Breast epithelium (tissue), 4 donors: Measurements from ENCODE around the gene MOV10. TPM values are rescaled to one million over a fixed set of nuclear protein-coding genes. Genes with fewer than 3 reads are reported as not detected.

Source experiments
- DNase-seq, 2 donors: peaks; one replicate each; pipeline ENCODE4 v3.0.0-alpha.2; 2019; ENCODE audit warnings: low spot score in 2 of 2
- H3K27ac ChIP-seq, 2 donors: fragments of 200-600 bp; sonication (generic) in 1 of 2; one replicate each; pipeline ENCODE4 v1.5.1; 2016 to 2019; ENCODE audit warnings: mild to moderate bottlenecking in 1 of 2
- H3K27me3 ChIP-seq, 2 donors: fragments of 200-600 bp; sonication (generic) in 1 of 2; one replicate each; pipeline versions ENCODE4 v1.5.1 to v1.6.0; 2017 to 2019; ENCODE audit warnings: control low read depth in 1 of 2, mild to moderate bottlenecking in 1 of 2
- H3K36me3 ChIP-seq: fragments of 200-600 bp; one replicate; pipeline ENCODE4 v1.5.1; 2019
- H3K4me1 ChIP-seq, 2 donors: fragments of 200-600 bp; sonication (generic); one replicate each; pipeline ENCODE4 v1.5.1; 2016 to 2019; ENCODE audit warnings: control low read depth in 1 of 2
- H3K4me3 ChIP-seq, 3 donors: fragments of 200-600 bp; sonication (generic); 1 replicate in 2 of 3; 2 replicates in 1 of 3; pipeline ENCODE4 v1.5.1; 2016 to 2019; ENCODE audit warnings: mild to moderate bottlenecking in 3 of 3, moderate library complexity in 2 of 3
- H3K9me3 ChIP-seq, 2 donors: fragments of 200-600 bp; sonication (generic) in 1 of 2; one replicate each; pipeline ENCODE4 v1.5.1; 2016 to 2019; ENCODE audit warnings: control low read depth in 1 of 2
- CTCF ChIP-seq, 3 donors: fragments of 450-650 bp; IDR thresholded peaks; one replicate each; pipeline ENCODE4 v1.5.1; 2016 to 2017; ENCODE audit warnings: antibody characterized with exemption in 3 of 3, mild to moderate bottlenecking in 3 of 3, moderate library complexity in 3 of 3
- POLR2A ChIP-seq: fragments of 450-650 bp; IDR thresholded peaks from one replicate; pipeline ENCODE4 v1.6.1; 2016; ENCODE audit warnings: antibody characterized with exemption, mild to moderate bottlenecking, moderate library complexity
- POLR2AphosphoS5 ChIP-seq, 3 donors: sonication (generic); formaldehyde crosslinking; IDR thresholded peaks; one replicate each; pipeline ENCODE4 v1.6.1; 2017; ENCODE audit warnings: antibody characterized with exemption in 3 of 3
- intact Hi-C: fragments of 100-400 bp; cut with DNase I; formaldehyde crosslinking; loops from one replicate; pipeline ENCODE4 v1.15.1; 2023; ENCODE audit warnings: low total_unique reads
- total RNA-seq, 3 donors: library from RNA; depleted of rRNA; stranded (reverse); fragments of >200 nt; gene quantifications; one replicate each; pipeline ENCODE4 v1.1.0, GENCODE V29; 2016

Gene MOV10
- total RNA-seq, 3 donors from 2014 or later, result 14.7 to 52.2 (median 42.6) TPM

DNA sequence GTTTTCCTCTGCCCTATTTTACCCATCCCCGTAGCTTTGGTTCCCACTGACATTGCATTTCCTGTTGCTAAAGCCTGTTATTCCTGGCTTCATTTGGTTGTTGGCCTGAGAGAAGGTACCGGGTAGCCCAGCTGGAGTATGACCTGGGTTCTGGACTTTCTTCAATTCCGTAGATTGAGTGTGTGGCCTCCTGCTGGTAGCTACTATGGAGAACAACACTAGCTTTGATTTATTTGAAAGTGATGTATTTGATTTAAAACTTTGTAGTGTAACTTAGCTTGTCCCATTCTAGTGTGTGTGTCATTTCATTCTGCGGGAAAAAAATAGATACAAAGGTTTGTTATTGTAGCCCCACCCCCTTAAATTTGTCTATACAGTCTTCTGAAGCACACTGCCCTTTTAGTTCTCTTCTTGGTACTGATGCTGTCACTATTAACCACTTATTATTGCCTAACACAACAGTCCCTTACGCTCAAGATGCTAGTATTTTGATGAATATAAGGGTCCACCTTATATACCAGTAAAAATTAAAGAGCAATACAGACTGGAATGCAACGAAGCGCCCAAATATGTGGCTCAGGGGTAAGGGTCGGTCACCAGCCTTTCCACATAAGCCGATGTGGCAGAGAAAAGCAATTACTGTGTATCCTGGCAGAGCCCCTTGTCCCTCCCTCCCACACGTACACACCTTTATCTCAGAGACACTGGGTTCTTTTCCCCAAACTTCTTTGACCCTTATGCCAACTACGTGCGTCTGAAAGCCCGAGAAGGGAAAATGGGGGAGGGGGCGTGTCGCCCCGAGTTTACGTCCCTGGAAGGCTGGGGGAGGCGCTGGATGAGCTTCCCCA lies 643 bp upstream of the MOV10 start:
- no peaks in the 10 kb centered on the region for H3K27me3 ChIP-seq
- H3K36me3 ChIP-seq, result peaks cover 3% of the 10 kb centered on the region
- intact Hi-C loops, result no loop called here
- peak in 1 of 2 donors; percentile 28 for DNase-seq
- peak overlapping the region; percentile 85 to 92 (median 90) for H3K4me3 ChIP-seq
- peaks cover 5 to 12% of the 10 kb centered on the region in 2 donors for H3K4me1 ChIP-seq
- TF ChIP-seq POLR2AphosphoS5 (IDR thresholded peaks at IDR 0.05) (peak in 1 of 3 donors; percentile 21), CTCF (IDR thresholded peaks at IDR 0.05) (peak; percentile 38 to 54 (median 47)), POLR2A (peak; percentile 19)
- peak overlapping the region; percentile 88 to 97 for H3K27ac ChIP-seq
- no peaks in the 10 kb centered on the region for H3K9me3 ChIP-seq

DNA sequence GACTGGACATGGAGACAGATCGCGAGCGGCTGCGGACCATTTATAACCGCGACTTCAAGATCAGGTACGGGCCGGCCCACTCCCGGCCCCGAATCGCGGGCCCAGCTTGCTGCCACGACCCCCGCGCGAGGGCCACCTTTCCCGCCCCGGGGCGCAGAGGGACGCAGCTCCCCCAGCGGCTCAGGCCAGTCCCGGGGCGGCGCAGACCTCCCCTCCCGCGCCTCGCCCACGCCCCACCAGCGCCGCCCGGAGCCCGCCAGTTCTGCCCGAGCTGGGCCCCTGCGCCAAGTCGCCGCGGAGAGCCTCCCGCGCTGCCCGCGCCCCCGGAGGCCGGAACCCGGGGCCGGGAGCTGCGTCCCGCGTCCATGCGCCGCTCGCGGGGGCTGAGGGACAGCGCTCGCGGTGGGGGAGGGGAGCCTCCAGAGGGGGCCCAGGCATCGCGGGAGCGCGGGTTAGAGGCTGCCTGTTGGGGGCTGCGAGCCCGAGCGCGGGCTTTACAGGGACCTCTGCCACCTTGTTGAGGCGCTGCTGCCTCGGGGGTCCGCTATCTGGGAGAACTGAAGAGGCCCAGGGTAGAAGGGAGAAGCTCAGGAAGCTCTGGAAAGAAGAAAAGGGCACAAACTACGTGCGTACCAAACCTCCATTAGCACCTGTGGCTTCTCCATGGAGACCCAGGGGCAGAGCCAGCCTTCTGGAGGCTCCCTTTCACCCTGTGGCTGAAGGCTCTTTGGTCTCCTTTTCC lies 698 bp downstream of the MOV10 start:
- TF ChIP-seq POLR2A, result no peak
- TF ChIP-seq CTCF (IDR thresholded peaks at IDR 0.05), result no peak
- no peak for TF ChIP-seq POLR2AphosphoS5 (IDR thresholded peaks at IDR 0.05)
- no peaks in the 10 kb centered on the region for H3K9me3 ChIP-seq
- H3K4me1 ChIP-seq, result peaks cover 5 to 12% of the 10 kb centered on the region in 2 donors
- no peak for DNase-seq
- H3K27me3 ChIP-seq, result no peaks in the 10 kb centered on the region
- H3K27ac ChIP-seq, result peak overlapping the region; percentile 88 to 97
- H3K4me3 ChIP-seq, result peak overlapping the region; percentile 85 to 92 (median 90)
- intact Hi-C loops, result no loop called here
- H3K36me3 ChIP-seq, result no peaks in the 10 kb centered on the region

GRCh38 chr1:112675728-112676381 lies 1.4 kb downstream of the MOV10 start:
- Histone ChIP-seq H3K4me3 (peak overlapping the region; percentile 85 to 92 (median 90)), H3K27me3 (no peaks in the 10 kb centered on the region), H3K36me3 (no peaks in the 10 kb centered on the region), H3K4me1 (peaks cover 5 to 12% of the 10 kb centered on the region in 2 donors), H3K9me3 (no peaks in the 10 kb centered on the region), H3K27ac (peak overlapping the region; percentile 88 to 97)
- no peak for DNase-seq
- TF ChIP-seq CTCF (IDR thresholded peaks at IDR 0.05) (no peak), POLR2A (no peak), POLR2AphosphoS5 (IDR thresholded peaks at IDR 0.05) (no peak)
- intact Hi-C loops, result no loop called here

DNA sequence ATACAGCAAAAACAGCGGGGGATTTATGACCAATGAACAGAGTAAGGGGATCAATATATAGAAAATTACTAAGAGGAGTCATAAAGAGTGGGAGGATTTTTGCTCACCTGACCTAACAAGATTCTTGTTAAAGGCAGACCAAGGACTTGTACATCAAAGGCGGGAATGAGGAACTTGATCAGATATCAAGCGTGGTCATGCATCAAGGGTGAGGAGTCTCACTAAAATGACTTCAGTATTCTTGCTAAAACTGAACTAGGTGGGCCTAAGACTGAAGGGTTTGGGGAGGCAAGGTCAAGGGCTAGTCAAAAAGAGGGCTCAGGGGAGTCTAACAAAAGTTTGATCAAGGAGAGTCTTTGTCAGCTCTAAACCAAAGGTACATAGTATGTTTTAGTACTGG lies 2.1 kb downstream of the MOV10 start:
- Histone ChIP-seq H3K27me3 (no peaks in the 10 kb centered on the region), H3K9me3 (no peaks in the 10 kb centered on the region), H3K4me3 (no peak overlapping the region), H3K36me3 (no peaks in the 10 kb centered on the region), H3K4me1 (peaks cover 5 to 12% of the 10 kb centered on the region in 2 donors), H3K27ac (peak overlapping the region in 1 of 2 donors; percentile 97)
- no peak for DNase-seq
- no peak for TF ChIP-seq POLR2AphosphoS5 (IDR thresholded peaks at IDR 0.05)
- TF ChIP-seq CTCF (IDR thresholded peaks at IDR 0.05), result no peak
- TF ChIP-seq POLR2A, result no peak
- intact Hi-C loops, result no loop called here
